GM23338 (cell line): ENCODE data around the gene HERC4. TPM values are rescaled to one million over a fixed set of nuclear protein-coding genes. Genes with fewer than 3 reads are reported as not detected.
"Not testable (repeated sequence)": the region's sequence is repeated elsewhere in the genome, so short reads cannot be mapped to it uniquely, and the experiment has no call there.

Experiments used
- ATAC-seq: fragments of 200-7000 bp; cut with Tn5 transposase; 3 replicates; pipeline ENCODE4 v1.9.1; 2020
- DNase-seq: peaks from one replicate; pipeline ENCODE4 v3.0.0-alpha.2; 2015; ENCODE audit warnings: low spot score
- H2AFZ ChIP-seq: fragments of 200-600 bp; sonication (generic); 2 replicates; pipeline ENCODE4 v1.8.0; 2016; ENCODE audit warnings: antibody characterized with exemption, mild to moderate bottlenecking, moderate library complexity
- H3F3A ChIP-seq: fragments of 200-600 bp; sonication (generic); replicated peaks from 2 replicates; pipeline ENCODE4 v1.8.0; 2017; ENCODE audit warnings: antibody characterized with exemption, mixed run types, low read depth
- H3K27ac ChIP-seq: fragments of 200-600 bp; sonication (generic); 2 replicates; pipeline ENCODE4 v1.6.1; 2016; ENCODE audit warnings: low read depth
- H3K27me3 ChIP-seq: fragments of 200-600 bp; sonication (generic); 2 replicates; pipeline ENCODE4 v1.8.0; 2016; ENCODE audit warnings: mild to moderate bottlenecking, mixed run types, moderate library complexity; ENCODE audit not compliant: insufficient read depth
- H3K36me3 ChIP-seq: fragments of 200-600 bp; sonication (generic); 2 replicates; pipeline ENCODE4 v1.8.0; 2016; ENCODE audit warnings: mild to moderate bottlenecking; ENCODE audit not compliant: insufficient read depth
- H3K4me1 ChIP-seq: fragments of 200-600 bp; sonication (generic); 2 replicates; pipeline ENCODE4 v1.8.0; 2016; ENCODE audit warnings: mild to moderate bottlenecking, moderate library complexity; ENCODE audit not compliant: insufficient read depth
- H3K4me2 ChIP-seq: fragments of 200-600 bp; sonication (generic); 2 replicates; pipeline ENCODE4 v1.7.1; 2017; ENCODE audit warnings: mixed run types
- H3K4me3 ChIP-seq: fragments of 200-600 bp; sonication (generic); 2 replicates; pipeline ENCODE4 v1.6.1; 2016; ENCODE audit warnings: mixed run types
- H3K79me2 ChIP-seq: fragments of 200-600 bp; sonication (generic); replicated peaks from 2 replicates; pipeline ENCODE4 v1.8.0; 2017; ENCODE audit warnings: mild to moderate bottlenecking; ENCODE audit not compliant: insufficient read depth
- H3K9me2 ChIP-seq: fragments of 200-600 bp; sonication (generic); 2 replicates; pipeline ENCODE4 v1.8.0; 2017; ENCODE audit not compliant: insufficient read depth
- H4K20me1 ChIP-seq: fragments of 200-600 bp; sonication (generic); replicated peaks from 2 replicates; pipeline ENCODE4 v1.8.0; 2017; ENCODE audit warnings: mild to moderate bottlenecking; ENCODE audit not compliant: insufficient read depth
- H3K27ac Mint-ChIP-seq: 2 replicates; pipeline ENCODE4 v1.8.0; 2020; ENCODE audit warnings: inconsistent platforms, mild to moderate bottlenecking, moderate library complexity, mixed read lengths
- H3K27me3 Mint-ChIP-seq: 3 replicates; pipeline ENCODE4 v1.8.0; 2022; ENCODE audit warnings: low read depth, mild to moderate bottlenecking, moderate library complexity, mixed read lengths, inconsistent platforms; ENCODE audit not compliant: insufficient read depth, poor library complexity
- H3K36me3 Mint-ChIP-seq: 3 replicates; pipeline ENCODE4 v1.8.0; 2021; ENCODE audit warnings: low read depth, mild to moderate bottlenecking, inconsistent platforms, moderate library complexity, mixed read lengths
- H3K4me1 Mint-ChIP-seq: 3 replicates; pipeline ENCODE4 v1.8.0; 2020; ENCODE audit warnings: mild to moderate bottlenecking, inconsistent platforms, mixed read lengths
- H3K4me3 Mint-ChIP-seq: 3 replicates; pipeline ENCODE4 v1.8.0; 2021; ENCODE audit warnings: moderate library complexity, mild to moderate bottlenecking, inconsistent platforms, mixed read lengths
- H3K9me3 Mint-ChIP-seq: 3 replicates; pipeline ENCODE4 v1.8.0; 2020; ENCODE audit warnings: moderate library complexity, mild to moderate bottlenecking, inconsistent platforms, mixed read lengths
- CREB1 ChIP-seq: fragments of 250-450 bp; sonication (Bioruptor Pico); IDR thresholded peaks from 2 replicates; pipeline ENCODE4 v1.5.0; 2020; ENCODE audit warnings: low read depth, mild to moderate bottlenecking, moderate library complexity
- CTCF ChIP-seq, 2 experiments: fragments of 200-600 bp in 1 of 2; sonication (generic) in 1 of 2; conservative IDR thresholded peaks; 2 replicates each; pipeline versions ENCODE4 v1.5.1 to v1.6.1; 2016 to 2017; ENCODE audit warnings: antibody characterized with exemption in 2 of 2, low read depth in 2 of 2, mild to moderate bottlenecking in 2 of 2, moderate library complexity in 1 of 2
- EZH2 ChIP-seq: fragments of 200-600 bp; sonication (generic); IDR thresholded peaks from one replicate; pipeline ENCODE4 v1.8.0; 2017; ENCODE audit warnings: antibody characterized with exemption, mild to moderate bottlenecking, low read depth; ENCODE audit not compliant: unreplicated experiment
- EZH2phosphoT487 ChIP-seq: fragments of 200-600 bp; sonication (generic); IDR thresholded peaks from one replicate; pipeline ENCODE4 v1.8.1; 2018; ENCODE audit warnings: antibody characterized with exemption; ENCODE audit not compliant: unreplicated experiment
- JUNB ChIP-seq: IDR thresholded peaks from one replicate; pipeline ENCODE4 v1.6.1; 2016; ENCODE audit warnings: antibody characterized with exemption; ENCODE audit not compliant: unreplicated experiment
- NANOG ChIP-seq: IDR thresholded peaks from 2 replicates; pipeline ENCODE4 v1.6.1; 2016; ENCODE audit warnings: antibody characterized with exemption, borderline replicate concordance
- POLR2AphosphoS5 ChIP-seq: IDR thresholded peaks from 2 replicates; pipeline ENCODE4 v1.6.1; 2016; ENCODE audit warnings: antibody characterized with exemption, low read depth
- REST ChIP-seq: IDR thresholded peaks from one replicate; pipeline ENCODE4 v1.6.1; 2018; ENCODE audit warnings: antibody characterized with exemption; ENCODE audit not compliant: unreplicated experiment
- STAT1 ChIP-seq: IDR thresholded peaks from one replicate; pipeline ENCODE4 v1.6.1; 2016; ENCODE audit warnings: antibody characterized with exemption; ENCODE audit not compliant: unreplicated experiment
- ZNF114 ChIP-seq: fragments of 250-450 bp; sonication (Bioruptor Pico); IDR thresholded peaks from 2 replicates; pipeline ENCODE4 v1.5.0; 2020; ENCODE audit warnings: mild to moderate bottlenecking, moderate library complexity
- ZNF331 ChIP-seq: fragments of 250-450 bp; sonication (Bioruptor Pico); IDR thresholded peaks from 2 replicates; pipeline ENCODE4 v1.5.0; 2020; ENCODE audit warnings: low read depth, mild to moderate bottlenecking, moderate library complexity
- ZNF462 ChIP-seq: fragments of 250-450 bp; sonication (Bioruptor Pico); IDR thresholded peaks from 2 replicates; pipeline ENCODE4 v1.5.0; 2020; ENCODE audit warnings: mild to moderate bottlenecking, moderate library complexity
- polyA plus RNA-seq: library from polyadenylated mRNA; unstranded; fragments of >200 nt; fragmentation: Nextera tagmentation; extraction: Ambion mirVana; gene quantifications from 2 replicates; pipeline ENCODE4 v1.2.1, GENCODE V29; 2016
- total RNA-seq: library from RNA; depleted of rRNA; stranded (reverse); fragments of >200 nt; shearing (Covaris generic); gene quantifications from 2 replicates; pipeline ENCODE4 v1.2.3, GENCODE V29; 2014

The HERC4 gene
- total and polyA plus RNA-seq, 2 experiments from 2014 or later: 20.1 to 67.2 TPM

GRCh38 chr10:67982603-67983002 is 92.5 kb downstream of the HERC4 start:
- not testable (repeated sequence) for H3K27me3 ChIP-seq, H3K4me1 Mint-ChIP-seq, ATAC-seq, H3K4me3 Mint-ChIP-seq, H3K4me2 ChIP-seq, H3K9me2 ChIP-seq, H3K79me2 ChIP-seq, H3K27me3 Mint-ChIP-seq, H2AFZ ChIP-seq, DNase-seq, H3K4me1 ChIP-seq, H3K36me3 ChIP-seq, H3K9me3 Mint-ChIP-seq, H3K4me3 ChIP-seq, H4K20me1 ChIP-seq, H3F3A ChIP-seq
- peak overlapping the region; percentile 40; the same call in 1 of the 2 replicates for H3K27ac ChIP-seq
- Mint-ChIP-seq H3K27ac (0 out of 2 replicates have a peak overlapping the region, but pooled peaks have one; percentile 20), H3K36me3 (peaks cover 31% of the 10 kb centered on the region)

- Mint-ChIP-seq H3K4me3 (no peak overlapping the region), H3K4me1 (peaks cover 22% of the 10 kb centered on the region), H3K27ac (no peak overlapping the region), H3K27me3 (no peaks in the 10 kb centered on the region), H3K36me3 (peaks cover 44% of the 10 kb centered on the region), H3K9me3 (peaks cover 2% of the 10 kb centered on the region; the same call in 2 of the 3 replicates)
- no peak overlapping the region for H2AFZ ChIP-seq
- no peaks in the 10 kb centered on the region; the same call in 1 of the 2 replicates for H3K79me2 ChIP-seq
- no peak for ATAC-seq
- H3K4me2 ChIP-seq: no peak overlapping the region
- H3K4me1 ChIP-seq: peaks cover 27% of the 10 kb centered on the region
- no peak for DNase-seq
- H3K36me3 ChIP-seq: 0 out of 2 replicates have a peak, but pooled peaks cover 3% of the 10 kb centered on the region
- no peaks in the 10 kb centered on the region for H4K20me1 ChIP-seq
- H3K4me3 ChIP-seq: no peak overlapping the region
- no peaks in the 10 kb centered on the region for H3K9me2 ChIP-seq
- H3F3A ChIP-seq: peaks cover 7% of the 10 kb centered on the region; the same call in 1 of the 2 replicates
- no peak overlapping the region for H3K27ac ChIP-seq
- no peaks in the 10 kb centered on the region for H3K27me3 ChIP-seq
- TF ChIP-seq POLR2AphosphoS5 (no peak), EZH2phosphoT487 (no peak), ZNF331 (CRISPR knock-in tag) (no peak), NANOG (no peak), CREB1 (CRISPR knock-in tag) (no peak), JUNB (no peak), EZH2 (no peak), ZNF114 (CRISPR knock-in tag) (no peak), ZNF462 (CRISPR knock-in tag) (no peak), CTCF (conservative IDR thresholded peaks at IDR 0.05; ENCODE audit: low read depth in 2 of 2) (no peak), REST (no peak), STAT1 (no peak)
Measured at GRCh38 chr10:67978749-67979148, 96.3 kb downstream of the HERC4 start.
